ENCODE results near the gene MRM2. TPM values are rescaled to one million over a fixed set of nuclear protein-coding genes. Genes with fewer than 3 reads are reported as not detected.

The MRM2 gene
- polyA plus RNA-seq, 3 donors: 9.2 to 32.5 (median 26.7) TPM

DNA sequence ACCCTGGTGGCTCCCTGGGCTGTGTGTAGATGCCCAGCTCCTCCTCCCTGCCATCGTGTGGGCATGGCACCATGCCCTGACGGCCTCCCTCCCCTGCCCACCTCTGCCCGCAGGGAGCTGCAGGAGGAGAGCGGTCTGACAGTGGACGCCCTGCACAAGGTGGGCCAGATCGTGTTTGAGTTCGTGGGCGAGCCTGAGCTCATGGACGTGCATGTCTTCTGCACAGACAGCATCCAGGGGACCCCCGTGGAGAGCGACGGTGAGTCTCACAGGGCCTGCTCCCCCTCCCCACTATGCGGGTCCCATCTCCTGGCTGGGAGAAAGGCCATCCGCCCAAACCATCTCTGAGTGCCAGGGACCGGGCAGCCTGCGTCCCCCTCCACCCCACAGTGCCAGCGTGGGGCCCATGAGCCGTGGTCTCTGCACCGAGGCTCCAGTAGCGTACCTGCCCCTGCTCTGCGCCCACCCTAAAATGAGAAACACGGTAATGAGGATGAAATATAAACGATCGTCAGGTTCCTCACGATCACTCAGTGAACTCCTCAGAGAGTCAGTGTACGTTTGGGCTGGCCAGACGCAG is 7.8 kb upstream of the MRM2 start:
- H3K9ac ChIP-seq (ENCODE audit: insufficient read depth, low read length, poor library complexity, severe bottlenecking): peak overlapping the region; percentile 32
- no peak for DNase-seq
- TF ChIP-seq, protein P1, sequence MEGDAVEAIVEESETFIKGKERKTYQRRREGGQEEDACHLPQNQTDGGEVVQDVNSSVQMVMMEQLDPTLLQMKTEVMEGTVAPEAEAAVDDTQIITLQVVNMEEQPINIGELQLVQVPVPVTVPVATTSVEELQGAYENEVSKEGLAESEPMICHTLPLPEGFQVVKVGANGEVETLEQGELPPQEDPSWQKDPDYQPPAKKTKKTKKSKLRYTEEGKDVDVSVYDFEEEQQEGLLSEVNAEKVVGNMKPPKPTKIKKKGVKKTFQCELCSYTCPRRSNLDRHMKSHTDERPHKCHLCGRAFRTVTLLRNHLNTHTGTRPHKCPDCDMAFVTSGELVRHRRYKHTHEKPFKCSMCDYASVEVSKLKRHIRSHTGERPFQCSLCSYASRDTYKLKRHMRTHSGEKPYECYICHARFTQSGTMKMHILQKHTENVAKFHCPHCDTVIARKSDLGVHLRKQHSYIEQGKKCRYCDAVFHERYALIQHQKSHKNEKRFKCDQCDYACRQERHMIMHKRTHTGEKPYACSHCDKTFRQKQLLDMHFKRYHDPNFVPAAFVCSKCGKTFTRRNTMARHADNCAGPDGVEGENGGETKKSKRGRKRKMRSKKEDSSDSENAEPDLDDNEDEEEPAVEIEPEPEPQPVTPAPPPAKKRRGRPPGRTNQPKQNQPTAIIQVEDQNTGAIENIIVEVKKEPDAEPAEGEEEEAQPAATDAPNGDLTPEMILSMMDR (IDR thresholded peaks at IDR 0.05): no peak
- peaks cover 47% of the 10 kb centered on the region for H3K4me1 Mint-ChIP-seq
- no peak overlapping the region for H3K4me3 ChIP-seq (replicated peaks in 1 of 3; ENCODE audit: low read depth in 2 of 3, low read length in 3 of 3)
- WGBS (ENCODE audit: insufficient coverage): 92% methylated on average over 24 of the region's 27 CpGs
- no peak overlapping the region for H2AFZ ChIP-seq (ENCODE audit: insufficient read depth, low read depth, low read length, poor library complexity, severe bottlenecking)
- H3K36me3 Mint-ChIP-seq: peaks cover 26 to 31% of the 10 kb centered on the region in 2 donors
- no peaks in the 10 kb centered on the region for H3K9me3 Mint-ChIP-seq
- no peak overlapping the region for H3K4me3 Mint-ChIP-seq
- peaks cover 8 to 17% of the 10 kb centered on the region in 2 donors for H3K36me3 ChIP-seq (replicated peaks in 1 of 2; ENCODE audit: control insufficient read depth in 1 of 2, insufficient read depth in 2 of 2, low read length in 2 of 2)
- H3K27me3 Mint-ChIP-seq (ENCODE audit: low read depth in 3 of 3): peaks cover 0 to 3% (median 0%) of the 10 kb centered on the region in 3 donors
- H3K4me1 ChIP-seq (ENCODE audit: control insufficient read depth in 1 of 2, insufficient read depth in 2 of 2, low read length in 2 of 2): peaks cover 41% of the 10 kb centered on the region in 2 donors
- H3K4me2 ChIP-seq (replicated peaks; ENCODE audit: extremely low read depth, low read length, poor library complexity, severe bottlenecking): peak overlapping the region; percentile 57
- H4K20me1 ChIP-seq (ENCODE audit: insufficient read depth, low read length): no peaks in the 10 kb centered on the region
- no peaks in the 10 kb centered on the region for H3K27me3 ChIP-seq (ENCODE audit: control insufficient read depth in 2 of 2, insufficient read depth in 2 of 2, low read length in 2 of 2)
- no peaks in the 10 kb centered on the region for H3K79me2 ChIP-seq (ENCODE audit: insufficient read depth, low read length)
- peak overlapping the region in 1 of 2 donors; percentile 50 for H3K27ac ChIP-seq (ENCODE audit: low read depth in 1 of 2, low read length in 2 of 2)
- no peaks in the 10 kb centered on the region for H3K9me3 ChIP-seq (replicated peaks in 1 of 2; ENCODE audit: control insufficient read depth in 1 of 2, insufficient read depth in 1 of 2, low read length in 2 of 2)
- intact Hi-C loops (cut with micrococcal nuclease): loop anchor here (5.0 kb wide), 2 partner anchors 102 to 107 kb away; partner anchors contain the start of gene EIF3B (in 1 of the 2)
- peak overlapping the region in 3 of 7 donors; percentile 16 to 85 (median 81) for H3K27ac Mint-ChIP-seq

DNA sequence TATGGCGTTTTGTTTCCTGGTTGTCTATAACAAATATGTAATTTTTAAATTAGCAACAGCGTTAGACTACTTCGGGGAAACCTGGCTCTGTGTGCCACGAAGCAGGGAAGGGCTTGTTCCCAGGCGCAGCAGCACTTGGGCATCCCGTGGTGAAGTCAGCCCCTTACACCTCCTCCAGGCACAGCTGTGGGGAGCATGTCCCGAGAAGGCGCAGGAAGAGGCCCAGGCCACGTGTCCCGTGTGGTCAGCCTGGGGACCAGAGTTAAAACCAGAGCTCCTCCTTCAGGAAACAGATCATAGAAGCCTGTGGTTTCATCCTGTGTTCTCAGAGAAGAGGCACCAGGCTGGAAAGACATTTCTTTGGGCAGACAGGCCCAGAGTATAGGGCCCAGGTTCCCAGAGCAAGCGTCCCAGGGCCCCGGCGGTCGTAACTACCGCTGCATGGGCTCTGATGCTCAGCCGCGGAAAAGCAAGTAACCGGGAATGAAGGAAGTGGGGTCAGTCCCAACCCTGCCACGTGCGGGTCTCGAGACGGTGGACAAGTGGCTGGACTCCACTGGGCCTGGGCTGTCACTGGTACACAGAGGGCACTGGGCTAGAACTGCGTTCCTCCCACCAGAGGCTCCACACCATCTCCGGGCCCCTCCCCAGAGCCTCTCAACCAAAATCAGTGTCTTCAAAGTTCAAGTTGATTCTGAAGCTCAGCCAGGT is 7.1 kb upstream of the MRM2 start:
- H3K27me3 ChIP-seq (ENCODE audit: control insufficient read depth in 2 of 2, insufficient read depth in 2 of 2, low read length in 2 of 2): no peaks in the 10 kb centered on the region
- peaks cover 48% of the 10 kb centered on the region in 2 donors for H3K4me1 ChIP-seq (ENCODE audit: control insufficient read depth in 1 of 2, insufficient read depth in 2 of 2, low read length in 2 of 2)
- H3K9me3 Mint-ChIP-seq: no peaks in the 10 kb centered on the region
- H3K4me3 ChIP-seq (replicated peaks in 1 of 3; ENCODE audit: low read depth in 2 of 3, low read length in 3 of 3): peak overlapping the region in 1 of 3 experiments; percentile 40
- H3K27ac ChIP-seq (ENCODE audit: low read depth in 1 of 2, low read length in 2 of 2): peak overlapping the region; percentile 50 to 56
- peak overlapping the region; percentile 66 to 87 for H3K4me3 Mint-ChIP-seq
- peak overlapping the region; percentile 32 for H3K9ac ChIP-seq (ENCODE audit: insufficient read depth, low read length, poor library complexity, severe bottlenecking)
- peak overlapping the region; percentile 66 to 91 (median 85) for H3K27ac Mint-ChIP-seq
- DNase-seq: peak; percentile 49 to 68 (median 54)
- intact Hi-C loops (cut with micrococcal nuclease): loop anchor here (5.0 kb wide), 2 partner anchors 103 to 108 kb away; partner anchors contain the start of gene EIF3B (in 1 of the 2)
- H3K36me3 ChIP-seq (replicated peaks in 1 of 2; ENCODE audit: control insufficient read depth in 1 of 2, insufficient read depth in 2 of 2, low read length in 2 of 2): peaks cover 2 to 10% of the 10 kb centered on the region in 2 donors
- 7% methylated on average over 19 of the region's 24 CpGs for WGBS (ENCODE audit: insufficient coverage)
- peak overlapping the region; percentile 57 for H3K4me2 ChIP-seq (replicated peaks; ENCODE audit: extremely low read depth, low read length, poor library complexity, severe bottlenecking)
- peaks cover 0 to 3% (median 0%) of the 10 kb centered on the region in 3 donors for H3K27me3 Mint-ChIP-seq (ENCODE audit: low read depth in 3 of 3)
- H2AFZ ChIP-seq (ENCODE audit: insufficient read depth, low read depth, low read length, poor library complexity, severe bottlenecking): peak overlapping the region; percentile 73
- H3K36me3 Mint-ChIP-seq: peaks cover 20 to 26% of the 10 kb centered on the region in 2 donors
- H3K79me2 ChIP-seq (ENCODE audit: insufficient read depth, low read length): no peaks in the 10 kb centered on the region
- no peaks in the 10 kb centered on the region for H4K20me1 ChIP-seq (ENCODE audit: insufficient read depth, low read length)
- TF ChIP-seq, protein P1 (IDR thresholded peaks at IDR 0.05): no peak
- peaks cover 53% of the 10 kb centered on the region for H3K4me1 Mint-ChIP-seq
- no peaks in the 10 kb centered on the region for H3K9me3 ChIP-seq (replicated peaks in 1 of 2; ENCODE audit: control insufficient read depth in 1 of 2, insufficient read depth in 1 of 2, low read length in 2 of 2)
